A673 (cell line): ENCODE results near the gene RABGAP1L. TPM values are rescaled to one million over a fixed set of nuclear protein-coding genes. Genes with fewer than 3 reads are reported as not detected.

Source experiments
- BruUV-seq: library from RNA; stranded (reverse); fragments of 400-500 nt; replicated peaks from 2 replicates; lab custom pipeline; 2021; lab: Mats Ljungman, UMichigan
- CTCF ChIA-PET: fragments of 300-600 bp; sonication (Branson Sonifier 250); formaldehyde crosslinking; loops from one replicate; lab custom pipeline; 2022; ENCODE audit warnings: antibody characterized with exemption; lab: Charles Lee
- POLR2A ChIA-PET: fragments of 300-600 bp; sonication (Branson Sonifier 250); formaldehyde crosslinking; loops from one replicate; lab custom pipeline; 2022; ENCODE audit warnings: antibody characterized with exemption; ENCODE audit not compliant: low non-redundant PET; lab: Charles Lee
- DNase-seq: peaks from one replicate; pipeline ENCODE4 v3.0.0-alpha.2; 2015; ENCODE audit warnings: low spot score
- H3K27ac ChIP-seq: fragments of 200-600 bp; sonication (generic); 2 replicates; pipeline ENCODE4 v1.5.1; 2016; ENCODE audit warnings: mixed run types, low read depth, mild to moderate bottlenecking, mixed read lengths, antibody characterized with exemption, low read length; ENCODE audit not compliant: poor library complexity, severe bottlenecking
- H3K27me3 ChIP-seq: fragments of 200-600 bp; sonication (generic); replicated peaks from 2 replicates; pipeline ENCODE4 v1.6.1; 2017; ENCODE audit warnings: mixed run types, low read depth, mild to moderate bottlenecking, mixed read lengths, antibody characterized with exemption, low read length; ENCODE audit not compliant: insufficient read depth, poor library complexity
- H3K36me3 ChIP-seq: fragments of 200-600 bp; sonication (generic); 2 replicates; pipeline ENCODE4 v1.6.1; 2016; ENCODE audit warnings: mixed run types, mild to moderate bottlenecking, mixed read lengths, antibody characterized with exemption, low read length; ENCODE audit not compliant: insufficient read depth, poor library complexity, severe bottlenecking
- H3K4me1 ChIP-seq: fragments of 200-600 bp; sonication (generic); 2 replicates; pipeline ENCODE4 v1.6.1; 2017; ENCODE audit warnings: mixed run types, mild to moderate bottlenecking, mixed read lengths, antibody characterized with exemption, low read length; ENCODE audit not compliant: insufficient read depth, poor library complexity, severe bottlenecking
- H3K4me3 ChIP-seq: fragments of 200-600 bp; sonication (generic); 2 replicates; pipeline ENCODE4 v1.5.1; 2016; ENCODE audit warnings: low read depth, mixed run types, mild to moderate bottlenecking, mixed read lengths, low read length; ENCODE audit not compliant: poor library complexity, severe bottlenecking
- H3K9me3 ChIP-seq: fragments of 200-600 bp; sonication (generic); 2 replicates; pipeline ENCODE4 v1.6.1; 2016; ENCODE audit warnings: mixed run types, low read depth, mild to moderate bottlenecking, mixed read lengths, antibody characterized with exemption, low read length; ENCODE audit not compliant: poor library complexity, severe bottlenecking
- EZH2 ChIP-seq: fragments of 200-600 bp; sonication (generic); IDR thresholded peaks from 2 replicates; pipeline ENCODE4 v1.6.1; 2017; ENCODE audit warnings: borderline replicate concordance, low read depth, mild to moderate bottlenecking, mixed read lengths, antibody characterized with exemption, low read length; ENCODE audit not compliant: poor library complexity, severe bottlenecking
- intact Hi-C: fragments of 100-400 bp; cut with micrococcal nuclease; formaldehyde crosslinking; loops from one replicate; pipeline ENCODE4 v1.10.0; 2022; ENCODE audit not compliant: unreplicated experiment
- total RNA-seq: library from RNA; stranded (reverse); gene quantifications from 2 replicates; pipeline ENCODE4 v1.2.3, GENCODE V29; 2021
- TF ChIP-seq, protein P1 (sequence below): fragments of 300-800, 200-600 bp; sonication (generic); conservative IDR thresholded peaks from 2 replicates; pipeline ENCODE4 v1.5.1; 2017; ENCODE audit warnings: low read depth, mild to moderate bottlenecking, antibody characterized with exemption, low read length, moderate library complexity, mixed read lengths

The RABGAP1L gene
- total RNA-seq, 1 experiment from 2014 or later, result 19.3 TPM

DNA sequence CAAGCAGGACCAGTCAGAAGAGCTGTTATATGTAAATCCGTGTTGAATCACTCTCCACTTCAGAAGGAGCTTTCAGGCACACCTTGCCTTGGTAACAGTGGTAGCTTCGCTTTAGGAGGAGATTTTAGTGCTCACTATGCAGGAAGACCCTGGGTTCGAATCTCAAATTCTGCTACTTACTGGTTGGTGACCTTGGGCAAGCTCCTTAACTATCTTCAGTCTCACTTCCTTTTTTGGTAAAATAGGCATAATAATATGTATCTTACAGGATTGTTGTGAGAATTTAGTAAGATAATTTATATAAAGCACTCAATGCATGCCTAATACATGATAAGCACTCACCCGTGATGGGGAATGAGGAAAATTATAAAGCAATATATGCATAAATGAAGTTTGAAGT lies 241.8 kb downstream of the RABGAP1L start:
- Histone ChIP-seq H3K36me3 (no peaks in the 10 kb centered on the region), H3K27ac (no peak overlapping the region), H3K4me3 (no peak overlapping the region), H3K4me1 (no peaks in the 10 kb centered on the region), H3K27me3 (no peaks in the 10 kb centered on the region), H3K9me3 (no peaks in the 10 kb centered on the region)
- POLR2A ChIA-PET, result no interaction called here
- no TSS peak for BruUV-seq
- DNase-seq, result no peak
- CTCF ChIA-PET, result no interaction called here
- TF ChIP-seq, protein P1, sequence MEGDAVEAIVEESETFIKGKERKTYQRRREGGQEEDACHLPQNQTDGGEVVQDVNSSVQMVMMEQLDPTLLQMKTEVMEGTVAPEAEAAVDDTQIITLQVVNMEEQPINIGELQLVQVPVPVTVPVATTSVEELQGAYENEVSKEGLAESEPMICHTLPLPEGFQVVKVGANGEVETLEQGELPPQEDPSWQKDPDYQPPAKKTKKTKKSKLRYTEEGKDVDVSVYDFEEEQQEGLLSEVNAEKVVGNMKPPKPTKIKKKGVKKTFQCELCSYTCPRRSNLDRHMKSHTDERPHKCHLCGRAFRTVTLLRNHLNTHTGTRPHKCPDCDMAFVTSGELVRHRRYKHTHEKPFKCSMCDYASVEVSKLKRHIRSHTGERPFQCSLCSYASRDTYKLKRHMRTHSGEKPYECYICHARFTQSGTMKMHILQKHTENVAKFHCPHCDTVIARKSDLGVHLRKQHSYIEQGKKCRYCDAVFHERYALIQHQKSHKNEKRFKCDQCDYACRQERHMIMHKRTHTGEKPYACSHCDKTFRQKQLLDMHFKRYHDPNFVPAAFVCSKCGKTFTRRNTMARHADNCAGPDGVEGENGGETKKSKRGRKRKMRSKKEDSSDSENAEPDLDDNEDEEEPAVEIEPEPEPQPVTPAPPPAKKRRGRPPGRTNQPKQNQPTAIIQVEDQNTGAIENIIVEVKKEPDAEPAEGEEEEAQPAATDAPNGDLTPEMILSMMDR, result no peak
- no peak for TF ChIP-seq EZH2
- intact Hi-C loops, result no loop called here

- H3K27ac ChIP-seq, result no peak overlapping the region
- BruUV-seq, result no TSS peak
- no peaks in the 10 kb centered on the region for H3K27me3 ChIP-seq
- H3K4me3 ChIP-seq, result no peak overlapping the region
- no peaks in the 10 kb centered on the region for H3K4me1 ChIP-seq
- TF ChIP-seq, protein P1, result no peak
- no peak for TF ChIP-seq EZH2
- H3K36me3 ChIP-seq, result no peaks in the 10 kb centered on the region
- ChIA-PET POLR2A (no interaction called here), CTCF (no interaction called here)
- H3K9me3 ChIP-seq, result no peaks in the 10 kb centered on the region
- no peak for DNase-seq
- intact Hi-C loops, result no loop called here
Observed at GRCh38 chr1:174405219-174405618, 245.9 kb downstream of the RABGAP1L start.

DNA sequence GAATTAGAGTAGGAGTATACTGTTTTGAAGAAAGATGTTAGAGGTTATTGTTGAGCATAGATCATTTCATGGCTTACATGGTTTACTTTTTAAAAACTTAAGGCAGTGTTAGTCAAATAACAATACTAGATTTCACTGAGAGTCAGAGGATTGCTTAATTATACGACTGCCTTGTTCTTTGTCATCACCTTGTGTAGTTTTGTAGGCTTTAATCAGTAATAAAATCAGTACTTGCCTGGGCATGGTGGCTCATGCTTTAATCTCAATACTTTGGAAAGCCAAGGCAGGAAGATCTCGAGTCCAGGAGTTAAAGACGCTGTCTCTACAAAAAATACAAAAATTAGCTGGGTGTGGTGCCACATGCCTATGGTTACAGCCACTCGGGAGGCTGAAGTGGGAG lies 247.1 kb downstream of the RABGAP1L start:
- Histone ChIP-seq H3K4me3 (no peak overlapping the region), H3K27ac (no peak overlapping the region), H3K36me3 (no peaks in the 10 kb centered on the region), H3K9me3 (no peaks in the 10 kb centered on the region), H3K4me1 (no peaks in the 10 kb centered on the region), H3K27me3 (no peaks in the 10 kb centered on the region)
- no peak for DNase-seq
- no TSS peak for BruUV-seq
- TF ChIP-seq, protein P1, result no peak
- ChIA-PET POLR2A (no interaction called here), CTCF (no interaction called here)
- intact Hi-C loops, result no loop called here
